ENCODE data around the gene WDR49.
"Not testable (repeated sequence)": the region's sequence is repeated elsewhere in the genome, so short reads cannot be mapped to it uniquely, and the experiment has no call there.

The WDR49 gene
- total RNA-seq: 0.44 to 1.1 reads per million in 2 donors

GRCh38 chr3:167653760-167654159 is at the start of gene WDR49:
Gene WDR49, minus strand, starts transcription at chr3:167653942. Its CDS starts 517 bp downstream, at chr3:167653425.
- DNase-seq: no peak

- DNase-seq: no peak
Observed at GRCh38 chr3:167700926-167701325, 47.2 kb upstream of the WDR49 start.

- no peak for DNase-seq
Observed at GRCh38 chr3:167700046-167700445, 46.3 kb upstream of the WDR49 start.

- DNase-seq: no peak
Observed at GRCh38 chr3:167694121-167694520, 40.4 kb upstream of the WDR49 start.

- DNase-seq: no peak
Observed at GRCh38 chr3:167691366-167691765, 37.6 kb upstream of the WDR49 start.

- DNase-seq: no peak
Observed at GRCh38 chr3:167684388-167684993, 30.7 kb upstream of the WDR49 start.

- no peak for DNase-seq
Observed at GRCh38 chr3:167679526-167679925, 25.8 kb upstream of the WDR49 start.

GRCh38 chr3:167675848-167676247 is 22.1 kb upstream of the WDR49 start:
- DNase-seq: no peak

GRCh38 chr3:167673221-167673620 is 19.5 kb upstream of the WDR49 start:
- no peak for DNase-seq

- DNase-seq: no peak
Observed at GRCh38 chr3:167671878-167672427, 18.2 kb upstream of the WDR49 start.

GRCh38 chr3:167669699-167670098 is 16.0 kb upstream of the WDR49 start:
- no peak for DNase-seq

GRCh38 chr3:167668651-167669050 is 14.9 kb upstream of the WDR49 start:
- DNase-seq: no peak

- no peak for DNase-seq
Observed at GRCh38 chr3:167666563-167666962, 12.8 kb upstream of the WDR49 start.

- no peak for DNase-seq
Observed at GRCh38 chr3:167662919-167663400, 9.2 kb upstream of the WDR49 start.

GRCh38 chr3:167657684-167658225 is 4.0 kb upstream of the WDR49 start:
- DNase-seq: no peak

GRCh38 chr3:167656821-167657220 is 3.1 kb upstream of the WDR49 start:
- no peak for DNase-seq

GRCh38 chr3:167653155-167653554 is 587 bp downstream of the WDR49 start:
- no peak for DNase-seq

- no peak for DNase-seq
Observed at GRCh38 chr3:167651826-167652225, 1.9 kb downstream of the WDR49 start.

GRCh38 chr3:167650459-167650858 is 3.3 kb downstream of the WDR49 start:
- DNase-seq: no peak

- no peak for DNase-seq
Observed at GRCh38 chr3:167649746-167650145, 4.0 kb downstream of the WDR49 start.

GRCh38 chr3:167644611-167645010 is 9.1 kb downstream of the WDR49 start:
- DNase-seq: no peak

GRCh38 chr3:167631471-167631870 is 22.3 kb downstream of the WDR49 start:
- DNase-seq: no peak

- DNase-seq: no peak
Observed at GRCh38 chr3:167626490-167626889, 27.3 kb downstream of the WDR49 start.

- no peak for DNase-seq
Observed at GRCh38 chr3:167615030-167615429, 38.7 kb downstream of the WDR49 start.

GRCh38 chr3:167614196-167614595 is 39.5 kb downstream of the WDR49 start:
- not testable (repeated sequence) for DNase-seq

All from activated gamma-delta T cell (primary cell).